Natural killer cell (primary cell): ENCODE data around the gene CCDC9B. TPM values are rescaled to one million over a fixed set of nuclear protein-coding genes. Genes with fewer than 3 reads are reported as not detected.

Source experiments
- ATAC-seq, 3 donors: fragments of 150-1000 bp in 2 of 3; fragments of 200-7000 bp in 1 of 3; cut with Tn5 transposase; 1 replicate in 1 of 3; 2 replicates in 2 of 3; pipeline ENCODE4 v1.10.0; 2021; ENCODE audit warnings: mild to moderate bottlenecking in 2 of 3, moderate library complexity in 2 of 3
- DNase-seq, 2 donors: peaks; one replicate each; pipeline versions ENCODE4 v3.0.0 to v3.0.0-alpha.2; 2013 to 2021; ENCODE audit warnings: mixed read lengths in 1 of 2
- H3K27ac ChIP-seq: one replicate; pipeline ENCODE4 v1.5.1; 2013; ENCODE audit warnings: mild to moderate bottlenecking, low read length
- H3K27me3 ChIP-seq: one replicate; pipeline ENCODE4 v1.6.1; 2013; ENCODE audit warnings: low read length; ENCODE audit not compliant: control insufficient read depth, insufficient read depth
- H3K36me3 ChIP-seq: one replicate; pipeline ENCODE4 v1.6.1; 2013; ENCODE audit warnings: low read length; ENCODE audit not compliant: control insufficient read depth, insufficient read depth
- H3K4me1 ChIP-seq: one replicate; pipeline ENCODE4 v1.6.1; 2013; ENCODE audit warnings: low read length; ENCODE audit not compliant: control insufficient read depth, insufficient read depth
- H3K4me3 ChIP-seq: one replicate; pipeline ENCODE4 v1.5.1; 2013; ENCODE audit warnings: low read length
- H3K9me3 ChIP-seq: one replicate; pipeline ENCODE4 v1.6.1; 2013; ENCODE audit warnings: low read length; ENCODE audit not compliant: control insufficient read depth, insufficient read depth
- H3K27ac Mint-ChIP-seq, 2 donors: one replicate each; pipeline ENCODE4 v1.8.0; 2022; ENCODE audit warnings: mild to moderate bottlenecking in 2 of 2, mixed read lengths in 2 of 2, moderate library complexity in 1 of 2
- H3K27me3 Mint-ChIP-seq, 2 donors: one replicate each; pipeline ENCODE4 v1.8.0; 2022; ENCODE audit warnings: low read depth in 2 of 2, mixed read lengths in 2 of 2
- H3K36me3 Mint-ChIP-seq: one replicate; pipeline ENCODE4 v1.8.0; 2022; ENCODE audit warnings: mixed read lengths
- H3K4me1 Mint-ChIP-seq, 2 donors: one replicate each; pipeline ENCODE4 v1.8.0; 2022; ENCODE audit warnings: mixed read lengths in 2 of 2
- H3K4me3 Mint-ChIP-seq: one replicate; pipeline ENCODE4 v1.8.0; 2022; ENCODE audit warnings: mild to moderate bottlenecking, moderate library complexity, mixed read lengths
- H3K9me3 Mint-ChIP-seq, 2 donors: one replicate each; pipeline ENCODE4 v1.8.0; 2022; ENCODE audit warnings: mixed read lengths in 2 of 2
- CTCF ChIP-seq: fragments of 200-600 bp; IDR thresholded peaks from one replicate; pipeline ENCODE4 v1.8.0; 2022; ENCODE audit warnings: antibody characterized with exemption
- WGBS: methylation state at CpG from one replicate; pipeline ENCODE4 v1.1.7; 2013; ENCODE audit warnings: missing lambda C conversion rate; ENCODE audit not compliant: insufficient coverage; 5-methylcytosine and 5-hydroxymethylcytosine counted together
- intact Hi-C: fragments of 100-400 bp; cut with micrococcal nuclease; formaldehyde crosslinking; loops from one replicate; pipeline ENCODE4 v1.14.2; 2022
- total RNA-seq, 4 donors: library from RNA; stranded (reverse); fragments of 120-200 nt in 1 of 4; gene quantifications; one replicate each; pipeline versions ENCODE4 v1.2.3 to v1.2.4, GENCODE V29; 2013 to 2022

The CCDC9B gene
- total RNA-seq, 3 donors from 2014 or later (not counting 1 experiment from before 2014, with no cell fraction given): 4.4 to 5.3 (median 4.7) TPM

GRCh38 chr15:40307421-40308211 is 33.1 kb downstream of the CCDC9B start, which contains the start of gene PLCB2:
PLCB2 (minus strand) TSS chr15:40307935; CDS start chr15:40307672, 263 bp downstream.
- Histone ChIP-seq H3K27me3 (no peaks in the 10 kb centered on the region), H3K4me1 (peaks cover 56% of the 10 kb centered on the region), H3K4me3 (peak within 1 kb of the TSS; percentile 86), H3K27ac (peak within 1 kb of the TSS; percentile 89), H3K36me3 (peaks cover 20% of the 10 kb centered on the region), H3K9me3 (no peaks in the 10 kb centered on the region)
- intact Hi-C loops: loop anchor here (1.0 kb wide), 1 partner anchor 14 kb away; no protein-coding TSS in a partner anchor
- H3K27ac Mint-ChIP-seq: peak within 1 kb of the TSS; percentile 84 to 92
- peak within 1 kb of the TSS; percentile 95 for H3K4me3 Mint-ChIP-seq
- peaks cover 58 to 70% of the 10 kb centered on the region in 2 donors for H3K4me1 Mint-ChIP-seq
- DNase-seq (peak; percentile 60 to 85), ATAC-seq (peak; percentile 78 to 85 (median 79))
- H3K36me3 Mint-ChIP-seq: no peaks in the 10 kb centered on the region
- TF ChIP-seq CTCF: peak; percentile 62
- no peaks in the 10 kb centered on the region for H3K9me3 Mint-ChIP-seq
- no peaks in the 10 kb centered on the region for H3K27me3 Mint-ChIP-seq
- WGBS: 2% methylated on average over 14 of the region's 15 CpGs

GRCh38 chr15:40306908-40307307 is 33.8 kb downstream of the CCDC9B start:
- Mint-ChIP-seq H3K27me3 (no peaks in the 10 kb centered on the region), H3K27ac (peak overlapping the region; percentile 84 to 92), H3K4me3 (peak overlapping the region; percentile 95), H3K4me1 (peaks cover 51 to 63% of the 10 kb centered on the region in 2 donors), H3K36me3 (no peaks in the 10 kb centered on the region), H3K9me3 (no peaks in the 10 kb centered on the region)
- H3K27ac ChIP-seq: peak overlapping the region; percentile 46
- peak overlapping the region; percentile 86 for H3K4me3 ChIP-seq
- intact Hi-C loops: no loop called here
- peaks cover 52% of the 10 kb centered on the region for H3K4me1 ChIP-seq
- DNase-seq: peak in 1 of 2 donors; percentile 42
- H3K27me3 ChIP-seq: no peaks in the 10 kb centered on the region
- no peak for TF ChIP-seq CTCF
- H3K36me3 ChIP-seq: peaks cover 26% of the 10 kb centered on the region
- ATAC-seq: no peak
- no peaks in the 10 kb centered on the region for H3K9me3 ChIP-seq
- WGBS: 2% methylated on average over 3 of the region's 7 CpGs

GRCh38 chr15:40306371-40306770 is 34.4 kb downstream of the CCDC9B start:
- Mint-ChIP-seq H3K9me3 (no peaks in the 10 kb centered on the region), H3K4me3 (peak overlapping the region; percentile 95), H3K4me1 (peaks cover 51 to 62% of the 10 kb centered on the region in 2 donors), H3K27ac (peak overlapping the region; percentile 84 to 92), H3K27me3 (no peaks in the 10 kb centered on the region), H3K36me3 (no peaks in the 10 kb centered on the region)
- Histone ChIP-seq H3K36me3 (peaks cover 32% of the 10 kb centered on the region), H3K4me3 (peak overlapping the region; percentile 86), H3K9me3 (no peaks in the 10 kb centered on the region), H3K4me1 (peaks cover 52% of the 10 kb centered on the region), H3K27ac (peak overlapping the region; percentile 19), H3K27me3 (no peaks in the 10 kb centered on the region)
- no peak for ATAC-seq
- no peak for TF ChIP-seq CTCF
- 15% methylated on average over 4 of the region's 5 CpGs for WGBS
- no peak for DNase-seq
- intact Hi-C loops: no loop called here
